MM.1S (cell line): ENCODE data around the gene TSHZ2.

Experiments
- DNase-seq: peaks from one replicate; pipeline ENCODE4 v3.0.0-alpha.2; 2015
- H2AFZ ChIP-seq: fragments of 300-600 bp; sonication (generic); 2 replicates; pipeline ENCODE4 v1.6.0; 2016; ENCODE audit warnings: antibody characterized with exemption, low read length
- H3F3A ChIP-seq: fragments of 300-600 bp; sonication (generic); 2 replicates; pipeline ENCODE4 v1.6.1; 2016; ENCODE audit warnings: mild to moderate bottlenecking, antibody characterized with exemption, low read length, moderate library complexity, mixed read lengths; ENCODE audit not compliant: insufficient read depth
- H3K27ac ChIP-seq: fragments of 300-600 bp; sonication (generic); 2 replicates; pipeline ENCODE4 v1.5.1; 2016; ENCODE audit warnings: mild to moderate bottlenecking, low read length
- H3K27me3 ChIP-seq: fragments of 300-600 bp; sonication (generic); replicated peaks from 2 replicates; pipeline ENCODE4 v1.6.0; 2016; ENCODE audit warnings: low read length; ENCODE audit not compliant: insufficient read depth
- H3K36me3 ChIP-seq: fragments of 300-600 bp; sonication (generic); replicated peaks from 2 replicates; pipeline ENCODE4 v1.6.1; 2016; ENCODE audit warnings: mild to moderate bottlenecking, low read length, mixed read lengths; ENCODE audit not compliant: insufficient read depth
- H3K4me1 ChIP-seq: fragments of 300-600 bp; sonication (generic); 2 replicates; pipeline ENCODE4 v1.6.1; 2016; ENCODE audit warnings: low read length, mixed read lengths
- H3K4me2 ChIP-seq: fragments of 300-600 bp; sonication (generic); 2 replicates; pipeline ENCODE4 v1.6.0; 2016; ENCODE audit warnings: low read depth, low read length
- H3K4me3 ChIP-seq: fragments of 300-600 bp; sonication (generic); 2 replicates; pipeline ENCODE4 v1.5.1; 2016; ENCODE audit warnings: low read length, mixed read lengths
- H3K79me2 ChIP-seq: fragments of 300-600 bp; sonication (generic); 2 replicates; pipeline ENCODE4 v1.6.1; 2016; ENCODE audit warnings: mixed run types, low read length, mixed read lengths
- H3K9ac ChIP-seq: fragments of 300-600 bp; sonication (generic); 2 replicates; pipeline ENCODE4 v1.6.1; 2016; ENCODE audit warnings: low read length, mixed read lengths
- H3K9me2 ChIP-seq: fragments of 300-600 bp; sonication (generic); replicated peaks from 2 replicates; pipeline ENCODE4 v1.6.1; 2016; ENCODE audit warnings: mild to moderate bottlenecking, low read length, mixed read lengths; ENCODE audit not compliant: insufficient read depth
- H3K9me3 ChIP-seq: fragments of 300-600 bp; sonication (generic); replicated peaks from 2 replicates; pipeline ENCODE4 v1.6.1; 2016; ENCODE audit warnings: mild to moderate bottlenecking, low read length, mixed read lengths; ENCODE audit not compliant: insufficient read depth
- H4K20me1 ChIP-seq: fragments of 300-600 bp; sonication (generic); 2 replicates; pipeline ENCODE4 v1.6.1; 2016; ENCODE audit warnings: mild to moderate bottlenecking, low read length, moderate library complexity, mixed read lengths; ENCODE audit not compliant: insufficient read depth
- EZH2 ChIP-seq: fragments of 300-600 bp; sonication (generic); optimal IDR thresholded peaks from 2 replicates; pipeline ENCODE3; 2017; ENCODE audit warnings: low read depth, mild to moderate bottlenecking, antibody characterized with exemption, low read length, mixed read lengths
- EZH2phosphoT487 ChIP-seq: fragments of 300-600 bp; sonication (generic); IDR thresholded peaks from 2 replicates; pipeline ENCODE4 v1.6.1; 2018; ENCODE audit warnings: antibody characterized with exemption, low read length
- TF ChIP-seq, protein P1 (sequence below): fragments of 300-600 bp; sonication (generic); IDR thresholded peaks from 2 replicates; pipeline ENCODE4 v1.5.1; 2016; ENCODE audit warnings: antibody characterized with exemption, low read length, mixed read lengths

The TSHZ2 gene

DNA sequence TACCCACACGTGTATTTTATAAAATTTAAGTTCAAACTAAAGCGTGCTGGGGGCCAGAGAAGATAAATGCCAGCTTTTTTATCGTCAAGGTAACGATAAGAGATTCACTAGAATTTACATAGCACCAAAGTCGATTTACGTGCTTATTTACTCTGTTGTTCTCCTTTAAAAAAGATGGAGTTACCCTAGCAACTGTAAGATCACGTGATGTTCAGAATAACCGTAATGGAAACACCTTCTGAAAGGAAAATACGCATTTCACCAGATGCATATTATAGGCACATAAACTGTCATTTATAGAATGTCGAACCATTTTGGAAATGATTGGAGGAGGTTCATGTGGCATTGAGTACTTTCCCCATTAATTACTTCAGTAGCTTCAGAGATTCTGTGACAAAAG is 207.6 kb downstream of the TSHZ2 start:
- no peak for DNase-seq
- Histone ChIP-seq H3K4me2 (no peak overlapping the region), H3K9me2 (no peaks in the 10 kb centered on the region), H4K20me1 (no peaks in the 10 kb centered on the region), H3K27ac (no peak overlapping the region), H3K36me3 (no peaks in the 10 kb centered on the region), H2AFZ (no peak overlapping the region), H3F3A (no peaks in the 10 kb centered on the region), H3K9me3 (no peaks in the 10 kb centered on the region), H3K9ac (no peak overlapping the region), H3K4me3 (no peak overlapping the region), H3K79me2 (no peaks in the 10 kb centered on the region), H3K27me3 (no peaks in the 10 kb centered on the region), H3K4me1 (no peaks in the 10 kb centered on the region)
- TF ChIP-seq, protein P1, sequence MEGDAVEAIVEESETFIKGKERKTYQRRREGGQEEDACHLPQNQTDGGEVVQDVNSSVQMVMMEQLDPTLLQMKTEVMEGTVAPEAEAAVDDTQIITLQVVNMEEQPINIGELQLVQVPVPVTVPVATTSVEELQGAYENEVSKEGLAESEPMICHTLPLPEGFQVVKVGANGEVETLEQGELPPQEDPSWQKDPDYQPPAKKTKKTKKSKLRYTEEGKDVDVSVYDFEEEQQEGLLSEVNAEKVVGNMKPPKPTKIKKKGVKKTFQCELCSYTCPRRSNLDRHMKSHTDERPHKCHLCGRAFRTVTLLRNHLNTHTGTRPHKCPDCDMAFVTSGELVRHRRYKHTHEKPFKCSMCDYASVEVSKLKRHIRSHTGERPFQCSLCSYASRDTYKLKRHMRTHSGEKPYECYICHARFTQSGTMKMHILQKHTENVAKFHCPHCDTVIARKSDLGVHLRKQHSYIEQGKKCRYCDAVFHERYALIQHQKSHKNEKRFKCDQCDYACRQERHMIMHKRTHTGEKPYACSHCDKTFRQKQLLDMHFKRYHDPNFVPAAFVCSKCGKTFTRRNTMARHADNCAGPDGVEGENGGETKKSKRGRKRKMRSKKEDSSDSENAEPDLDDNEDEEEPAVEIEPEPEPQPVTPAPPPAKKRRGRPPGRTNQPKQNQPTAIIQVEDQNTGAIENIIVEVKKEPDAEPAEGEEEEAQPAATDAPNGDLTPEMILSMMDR: no peak
- TF ChIP-seq EZH2phosphoT487 (no peak), EZH2 (no peak)

DNA sequence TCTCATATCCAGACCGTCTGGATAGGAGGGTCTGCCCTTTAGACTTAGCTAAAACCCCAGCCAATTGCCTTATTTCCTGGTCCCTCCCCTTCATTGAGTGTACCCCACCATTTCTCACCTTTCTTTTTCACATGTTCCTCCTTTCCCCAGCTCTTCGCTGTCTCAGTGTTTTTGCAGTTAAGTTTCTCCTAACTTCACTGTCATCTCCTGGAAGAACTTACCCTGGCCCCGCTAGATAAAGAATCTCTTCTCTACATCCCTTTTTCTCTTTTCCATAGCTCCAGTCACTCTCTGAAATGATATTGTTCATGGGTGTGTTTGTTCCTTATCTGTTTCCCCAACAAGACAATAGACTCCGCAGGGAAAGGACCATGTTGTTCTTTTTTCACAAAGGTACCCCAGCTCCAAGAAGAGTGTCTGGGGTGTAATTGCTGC is 208.8 kb downstream of the TSHZ2 start:
- Histone ChIP-seq H3K36me3 (no peaks in the 10 kb centered on the region), H3K4me3 (no peak overlapping the region), H3K79me2 (no peaks in the 10 kb centered on the region), H3K27ac (no peak overlapping the region), H4K20me1 (no peaks in the 10 kb centered on the region), H3K4me1 (no peaks in the 10 kb centered on the region), H3K4me2 (no peak overlapping the region), H3K9me3 (no peaks in the 10 kb centered on the region), H3K9me2 (no peaks in the 10 kb centered on the region), H3F3A (no peaks in the 10 kb centered on the region), H3K9ac (no peak overlapping the region), H3K27me3 (no peaks in the 10 kb centered on the region), H2AFZ (no peak overlapping the region)
- TF ChIP-seq EZH2 (no peak), EZH2phosphoT487 (no peak)
- TF ChIP-seq, protein P1: no peak
- DNase-seq: no peak

DNA sequence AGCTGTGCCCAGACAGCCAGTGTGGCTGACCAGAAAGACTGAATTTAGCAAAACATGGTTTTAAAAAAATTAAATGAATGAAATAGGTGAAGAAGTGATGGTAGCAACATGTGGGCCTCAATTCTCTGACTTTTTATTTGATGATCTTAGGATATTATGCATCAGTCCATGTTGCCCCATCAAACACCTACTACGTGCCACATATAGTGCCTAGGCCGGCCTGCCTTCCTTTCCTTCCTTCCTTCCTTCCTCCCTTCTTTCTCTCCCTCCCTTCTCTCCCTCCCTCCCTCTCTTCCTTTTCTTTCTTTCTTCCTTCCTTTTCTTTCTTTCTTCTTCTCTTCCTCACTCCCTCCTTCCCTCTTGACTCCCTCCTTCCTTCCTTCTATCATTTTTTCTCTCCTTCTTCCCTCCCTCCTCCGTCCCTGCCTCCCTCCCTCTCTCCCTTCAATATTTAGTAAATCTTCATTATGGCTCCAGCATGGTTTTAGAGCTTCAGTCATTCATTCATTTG is 209.8 kb downstream of the TSHZ2 start:
- no peak for TF ChIP-seq EZH2
- no peak for TF ChIP-seq EZH2phosphoT487
- TF ChIP-seq, protein P1: no peak
- H3K79me2 ChIP-seq: no peaks in the 10 kb centered on the region
- H2AFZ ChIP-seq: no peak overlapping the region
- no peak overlapping the region for H3K4me3 ChIP-seq
- H3K4me1 ChIP-seq: no peaks in the 10 kb centered on the region
- no peaks in the 10 kb centered on the region for H3K9me2 ChIP-seq
- no peaks in the 10 kb centered on the region for H3K9me3 ChIP-seq
- DNase-seq: no peak
- no peaks in the 10 kb centered on the region for H3K27me3 ChIP-seq
- no peaks in the 10 kb centered on the region for H3K36me3 ChIP-seq
- no peaks in the 10 kb centered on the region for H4K20me1 ChIP-seq
- H3K9ac ChIP-seq: no peak overlapping the region
- H3F3A ChIP-seq: no peaks in the 10 kb centered on the region
- H3K27ac ChIP-seq: no peak overlapping the region
- no peak overlapping the region for H3K4me2 ChIP-seq
